Stimulated activated CD4-positive, alpha-beta T cell treated with anti-CD3 and anti-CD28 coated beads, Interleukin-2, amount 100 ng/mL, for 48 hours (primary cell): ENCODE measurements around the gene TSPAN4.

Source experiments
- DNase-seq, 2 donors: peaks; one replicate each; pipeline ENCODE4 v3.0.0-alpha.2; 2020

The TSPAN4 gene

GRCh38 chr11:868394-868793 is 25.7 kb downstream of the TSPAN4 start:
- DNase-seq = no peak

DNA sequence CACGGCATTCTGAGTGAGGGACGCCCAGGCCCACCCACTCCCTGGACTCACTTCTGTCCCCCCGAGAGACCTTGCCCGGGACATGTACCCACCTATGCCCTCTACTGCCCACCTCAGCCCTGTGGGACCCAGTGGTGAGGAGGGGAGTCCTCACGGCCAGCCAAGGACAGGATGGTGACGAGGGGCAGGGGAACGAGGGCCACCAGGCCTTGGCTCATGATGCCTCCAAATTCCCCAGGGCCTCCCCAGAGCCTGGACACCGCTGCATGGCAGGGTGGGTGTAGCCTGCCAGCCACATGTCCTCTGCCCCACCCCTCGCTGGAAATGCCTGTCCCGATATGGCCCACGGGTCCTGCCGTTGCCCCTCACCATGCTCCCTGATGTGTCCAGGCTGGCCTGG is 26.1 kb downstream of the TSPAN4 start:
- DNase-seq = no peak

DNA sequence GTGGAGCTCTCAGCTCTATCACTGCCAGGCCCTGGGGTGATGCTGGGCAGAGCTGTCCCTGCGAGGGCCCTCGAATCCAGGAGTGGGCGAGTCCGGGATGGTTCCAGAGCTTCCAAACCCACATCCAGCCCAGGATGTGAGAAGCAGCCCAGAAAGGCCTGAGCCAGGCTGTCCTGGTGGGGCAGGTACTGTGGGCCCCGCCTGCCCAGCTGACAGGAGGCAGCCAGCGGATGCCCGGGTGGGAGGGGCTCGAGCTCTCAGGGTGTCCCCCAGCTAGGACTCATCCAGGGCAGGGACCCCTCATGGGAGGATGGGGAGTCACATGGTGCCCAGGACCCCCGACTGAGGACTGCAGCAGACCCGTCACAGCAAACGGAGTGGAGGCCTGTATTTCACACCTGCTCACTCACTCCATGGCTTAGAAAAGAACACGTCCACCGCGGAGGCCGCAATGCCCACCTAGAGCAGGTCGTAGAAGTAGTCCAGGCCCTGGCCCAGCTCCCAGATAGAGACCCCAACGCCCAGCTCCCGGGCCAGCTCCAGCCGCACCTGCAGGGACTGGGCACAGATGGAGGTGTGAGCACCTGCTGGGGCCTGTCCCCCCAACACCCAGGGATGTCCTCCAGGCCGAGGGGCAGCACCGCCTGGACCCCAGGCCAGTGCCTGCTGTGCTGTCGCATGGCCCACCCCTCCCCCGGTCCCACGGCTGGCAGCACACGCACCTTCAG is 26.9 kb downstream of the TSPAN4 start:
- no peak for DNase-seq

DNA sequence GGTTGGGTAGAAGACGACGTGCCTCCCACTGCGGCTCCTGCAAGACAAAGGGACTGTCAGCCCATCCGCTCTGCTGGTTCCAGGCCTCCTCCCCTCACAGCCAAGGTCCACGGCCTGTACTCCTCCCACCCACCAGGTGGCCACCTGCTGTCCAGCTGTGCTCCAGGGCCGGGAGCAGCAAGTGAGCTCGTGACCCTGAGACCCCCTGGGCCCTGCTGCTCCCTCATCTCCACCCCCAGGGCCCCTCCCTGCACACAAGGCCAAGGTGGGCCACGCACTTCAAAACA is 27.4 kb downstream of the TSPAN4 start:
- no peak for DNase-seq

- no peak for DNase-seq
Observed at GRCh38 chr11:870418-870817, 27.8 kb downstream of the TSPAN4 start.

- DNase-seq = no peak
Observed at GRCh38 chr11:871472-871871, 28.8 kb downstream of the TSPAN4 start.

- no peak for DNase-seq
Observed at GRCh38 chr11:872799-873198, 30.1 kb downstream of the TSPAN4 start.

- no peak for DNase-seq
Observed at GRCh38 chr11:873706-874105, 31.1 kb downstream of the TSPAN4 start.

- no peak for DNase-seq
Observed at GRCh38 chr11:875203-875602, 32.6 kb downstream of the TSPAN4 start.

GRCh38 chr11:875769-876301 is 33.2 kb downstream of the TSPAN4 start:
- no peak for DNase-seq

DNA sequence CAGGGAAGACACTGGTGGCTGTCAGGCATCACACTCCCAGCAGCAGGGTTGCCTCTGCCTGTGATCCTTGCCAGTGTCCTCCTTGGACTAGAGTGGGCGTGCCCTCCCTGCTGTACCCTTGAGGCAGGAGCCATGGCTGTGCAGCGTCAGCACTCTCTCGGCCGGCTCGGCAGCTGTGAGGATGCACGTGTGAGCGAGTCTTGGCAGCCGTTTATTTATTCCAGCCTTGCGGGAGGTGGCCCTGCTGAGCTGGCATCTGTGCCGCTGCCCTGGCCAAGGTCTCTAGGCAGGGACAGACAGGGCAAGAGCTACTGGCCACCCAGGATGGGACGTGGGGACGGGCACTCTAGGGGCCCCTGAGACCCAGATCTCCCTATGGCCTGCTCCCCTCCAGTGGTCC is 33.9 kb downstream of the TSPAN4 start:
- DNase-seq = no peak

GRCh38 chr11:877565-877964 is 34.9 kb downstream of the TSPAN4 start:
- peak in 1 of 2 donors; percentile 16 for DNase-seq

DNA sequence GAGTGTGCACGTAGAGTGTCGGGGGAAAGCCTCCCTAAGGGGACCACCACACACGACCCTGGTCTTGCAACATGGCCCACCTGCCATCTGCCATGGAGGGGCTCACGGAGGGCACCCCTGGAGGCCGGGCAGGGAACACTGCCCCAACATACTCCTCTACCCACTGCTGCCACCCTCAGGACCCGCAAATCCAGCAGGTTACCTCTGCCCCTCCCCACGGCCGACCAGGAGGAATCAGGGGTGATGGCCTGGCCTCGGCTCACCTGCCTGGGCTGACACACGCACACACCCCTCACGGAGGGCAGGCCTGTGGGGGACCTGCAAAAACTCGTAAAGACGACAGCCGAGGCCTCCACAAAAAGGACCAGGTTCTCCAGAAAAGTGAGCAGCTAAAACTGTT is 37.8 kb downstream of the TSPAN4 start:
- DNase-seq = no peak

DNA sequence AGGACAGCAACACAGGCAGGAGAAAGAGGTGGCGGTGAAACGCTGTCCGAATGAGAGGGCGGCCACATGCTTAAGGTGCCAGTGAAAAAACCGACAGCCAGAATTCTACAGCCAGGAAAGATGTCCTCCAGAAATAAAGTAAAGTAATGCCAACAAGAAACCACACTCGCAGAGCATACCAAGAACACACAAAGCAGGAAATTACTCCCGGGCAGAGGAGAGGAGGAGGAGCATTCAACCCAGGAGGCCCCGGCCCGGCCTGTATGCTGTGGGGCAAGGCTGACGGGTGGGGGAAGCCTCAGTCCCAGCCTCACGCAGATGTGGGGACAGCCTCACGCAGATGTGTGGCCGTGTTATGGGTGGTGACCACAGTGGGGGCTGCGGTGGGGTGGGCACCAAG is 39.9 kb downstream of the TSPAN4 start:
- no peak for DNase-seq

GRCh38 chr11:883527-883926 is 40.9 kb downstream of the TSPAN4 start:
- DNase-seq = no peak

DNA sequence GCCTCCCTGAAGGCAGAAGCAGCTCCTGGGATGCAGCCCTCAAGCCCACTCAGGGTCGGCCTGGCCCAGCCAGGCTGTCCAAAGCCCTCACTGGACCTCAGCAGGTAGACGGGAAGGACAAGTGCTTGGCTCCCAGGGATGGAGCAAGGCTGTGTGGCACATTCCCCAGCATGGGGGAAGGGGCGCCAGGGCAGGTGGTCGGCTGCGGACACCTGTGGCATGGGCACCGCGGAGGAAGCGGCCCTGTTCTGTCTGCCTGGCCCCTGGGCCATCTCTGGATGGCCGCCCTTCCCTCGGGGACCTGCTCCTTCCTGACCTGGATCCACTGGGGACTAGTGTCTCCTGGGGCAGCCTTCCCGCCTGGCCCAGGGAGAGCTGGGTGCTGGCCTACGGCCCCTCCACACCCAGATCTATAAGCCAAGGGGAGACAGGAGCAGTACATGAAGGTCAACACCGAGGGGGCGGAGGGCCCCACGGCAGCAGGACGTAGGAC is 42.0 kb downstream of the TSPAN4 start:
- no peak for DNase-seq

DNA sequence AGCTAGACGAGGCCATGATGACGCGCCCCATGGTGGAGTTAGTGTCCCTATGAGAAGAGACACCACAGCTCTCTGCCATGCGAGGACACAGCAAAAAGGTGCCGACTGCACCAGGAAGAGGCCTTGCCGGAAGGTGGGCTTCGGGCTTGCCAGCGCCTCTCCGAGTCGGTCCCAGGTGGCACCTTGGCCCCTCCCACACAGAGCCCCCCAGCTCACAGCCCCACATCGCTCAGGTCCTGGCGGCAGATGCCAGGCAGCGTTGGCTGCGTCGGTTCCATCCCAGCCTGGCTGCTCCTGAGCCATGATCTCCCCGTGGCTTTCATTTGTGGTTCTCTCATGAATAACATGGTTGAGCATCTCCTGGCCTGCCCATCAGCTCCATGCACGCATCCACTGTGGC is 43.9 kb downstream of the TSPAN4 start:
- DNase-seq = no peak

GRCh38 chr11:887589-887988 is 44.9 kb downstream of the TSPAN4 start:
- no peak for DNase-seq

GRCh38 chr11:888310-889212 is 45.9 kb downstream of the TSPAN4 start:
- no peak for DNase-seq

- no peak for DNase-seq
Observed at GRCh38 chr11:889257-889656, 46.6 kb downstream of the TSPAN4 start.

GRCh38 chr11:889687-890475 is 47.2 kb downstream of the TSPAN4 start:
- DNase-seq = no peak

DNA sequence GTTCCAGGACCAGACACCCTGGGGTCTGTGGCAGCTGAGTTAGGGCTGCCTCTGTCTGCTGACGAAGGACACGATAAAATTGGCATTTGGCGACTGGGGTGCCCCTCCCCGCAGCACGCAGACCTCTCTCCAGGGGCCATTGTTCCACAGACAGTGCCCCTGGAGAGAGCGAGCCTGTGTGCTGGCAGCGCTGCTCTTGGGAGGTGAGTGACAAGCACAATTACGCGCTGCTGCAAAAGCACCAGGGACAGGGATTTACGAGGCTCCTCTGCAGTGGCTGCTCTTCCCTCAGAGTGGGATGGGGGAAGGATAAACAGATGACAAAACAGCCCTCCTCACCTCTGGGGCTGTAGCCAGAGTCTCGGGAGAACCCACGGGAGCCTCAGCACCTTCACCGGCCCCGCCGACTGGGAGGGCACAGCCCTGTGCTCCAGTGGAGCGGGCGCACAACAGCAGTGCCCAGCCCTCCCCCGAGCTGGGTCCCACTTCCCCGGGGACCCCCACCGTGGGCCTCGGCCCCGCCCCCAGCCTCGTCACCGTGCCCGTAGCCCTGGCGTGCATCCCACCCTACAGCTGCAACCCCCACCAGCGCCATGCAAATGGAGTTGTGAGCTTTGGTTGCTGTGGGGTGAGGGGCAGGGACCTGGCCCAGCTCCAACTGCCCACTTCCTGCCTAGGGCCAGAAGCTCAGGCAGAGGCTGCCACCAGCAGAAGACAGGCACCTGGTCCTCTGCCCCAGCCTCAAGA is 48.3 kb downstream of the TSPAN4 start:
- no peak for DNase-seq
